Measurements from ENCODE around the gene BANK1. TPM values are rescaled to one million over a fixed set of nuclear protein-coding genes. Genes with fewer than 3 reads are reported as not detected.

The BANK1 gene
- total RNA-seq, 1 experiment from 2014 or later, result 1.1 TPM

DNA sequence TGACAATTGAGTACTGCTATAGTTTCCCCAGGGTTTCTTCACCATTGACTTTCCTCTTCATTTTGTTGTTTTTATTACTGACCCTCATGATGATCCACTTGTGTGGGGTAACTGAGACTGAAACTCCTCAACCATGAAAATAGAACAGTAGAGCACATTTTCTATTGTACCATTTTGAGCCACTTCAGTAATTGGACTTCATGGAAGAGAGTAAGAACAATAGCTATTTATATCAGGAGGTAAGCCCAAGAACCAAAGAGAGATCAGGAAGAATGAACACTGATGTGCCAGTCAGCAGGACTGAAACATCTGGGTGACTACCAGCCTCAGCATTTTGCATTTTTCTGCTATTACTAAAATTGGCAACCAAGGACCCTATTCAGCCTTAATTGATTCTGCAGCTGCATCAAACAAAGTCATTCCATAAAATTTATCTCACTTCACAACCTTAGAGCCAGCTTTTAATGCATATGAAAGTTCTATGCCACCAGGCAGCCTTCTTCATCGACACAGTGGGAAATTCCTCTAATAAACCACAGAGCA is 151.4 kb downstream of the BANK1 start:
- no peak overlapping the region for H3K27ac ChIP-seq (ENCODE audit: insufficient read length, low read depth, low read length)
- no peaks in the 10 kb centered on the region for H3K79me1 ChIP-seq (ENCODE audit: insufficient read depth, low read depth, low read length, poor library complexity, severe bottlenecking)
- no peaks in the 10 kb centered on the region for H3K9me3 ChIP-seq (ENCODE audit: control insufficient read depth, low read depth, low read length)
- H4K91ac ChIP-seq (ENCODE audit: insufficient read length, low read depth, low read length), result no peak overlapping the region
- no peak overlapping the region for H3K18ac ChIP-seq (ENCODE audit: insufficient read length, low read depth, low read length)
- no peaks in the 10 kb centered on the region for H4K20me1 ChIP-seq (ENCODE audit: control insufficient read depth, insufficient read depth, insufficient read length)
- H3K9ac ChIP-seq (ENCODE audit: extremely low read depth, insufficient read length, low read length), result no peak overlapping the region
- H2BK20ac ChIP-seq (ENCODE audit: low read depth, low read length, poor library complexity, severe bottlenecking), result no peak overlapping the region
- Mint-ChIP-seq H3K4me1 (peaks cover 19 to 24% of the 10 kb centered on the region in 2 experiments), H3K27me3 (ENCODE audit: low read depth) (no peaks in the 10 kb centered on the region), H3K9me3 (peaks cover 0 to 7% of the 10 kb centered on the region in 2 experiments; a peak in 3 of 5 replicates), H3K36me3 (ENCODE audit: insufficient read depth in 1 of 3, low read depth in 3 of 3) (peaks cover 0 to 4% (median 2%) of the 10 kb centered on the region in 3 experiments; a peak in 1 of 7 replicates), H3K4me3 (no peak overlapping the region), H3K27ac (no peak overlapping the region)
- no peak overlapping the region for H3K14ac ChIP-seq (ENCODE audit: insufficient read depth, low read length)
- H3K23ac ChIP-seq (ENCODE audit: insufficient read length, low read depth, low read length), result no peak overlapping the region
- H2BK120ac ChIP-seq (ENCODE audit: low read depth, low read length, poor library complexity, severe bottlenecking), result no peak overlapping the region
- no peak overlapping the region for H4K5ac ChIP-seq (ENCODE audit: insufficient read length, low read depth, low read length)
- H2BK5ac ChIP-seq (ENCODE audit: insufficient read length, low read length), result no peak overlapping the region
- WGBS (ENCODE audit: extremely low coverage, insufficient read length, low lambda C conversion rate), result no CpG with 5 or more reads among the region's 1 CpG
- no peaks in the 10 kb centered on the region for H3K79me2 ChIP-seq (ENCODE audit: insufficient read depth, low read length)
- no peak overlapping the region for H4K8ac ChIP-seq (replicated peaks; ENCODE audit: insufficient read length, low read depth, low read length)
- TF ChIP-seq, protein P1, sequence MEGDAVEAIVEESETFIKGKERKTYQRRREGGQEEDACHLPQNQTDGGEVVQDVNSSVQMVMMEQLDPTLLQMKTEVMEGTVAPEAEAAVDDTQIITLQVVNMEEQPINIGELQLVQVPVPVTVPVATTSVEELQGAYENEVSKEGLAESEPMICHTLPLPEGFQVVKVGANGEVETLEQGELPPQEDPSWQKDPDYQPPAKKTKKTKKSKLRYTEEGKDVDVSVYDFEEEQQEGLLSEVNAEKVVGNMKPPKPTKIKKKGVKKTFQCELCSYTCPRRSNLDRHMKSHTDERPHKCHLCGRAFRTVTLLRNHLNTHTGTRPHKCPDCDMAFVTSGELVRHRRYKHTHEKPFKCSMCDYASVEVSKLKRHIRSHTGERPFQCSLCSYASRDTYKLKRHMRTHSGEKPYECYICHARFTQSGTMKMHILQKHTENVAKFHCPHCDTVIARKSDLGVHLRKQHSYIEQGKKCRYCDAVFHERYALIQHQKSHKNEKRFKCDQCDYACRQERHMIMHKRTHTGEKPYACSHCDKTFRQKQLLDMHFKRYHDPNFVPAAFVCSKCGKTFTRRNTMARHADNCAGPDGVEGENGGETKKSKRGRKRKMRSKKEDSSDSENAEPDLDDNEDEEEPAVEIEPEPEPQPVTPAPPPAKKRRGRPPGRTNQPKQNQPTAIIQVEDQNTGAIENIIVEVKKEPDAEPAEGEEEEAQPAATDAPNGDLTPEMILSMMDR (conservative IDR thresholded peaks at IDR 0.05), result no peak
- no peak for DNase-seq
- H3K4me2 ChIP-seq (ENCODE audit: insufficient read depth, insufficient read length, low read length), result no peak overlapping the region
- H2BK15ac ChIP-seq (ENCODE audit: low read depth, low read length), result no peak overlapping the region
- H3K23me2 ChIP-seq (ENCODE audit: insufficient read length, low read depth, low read length, poor library complexity, severe bottlenecking), result no peaks in the 10 kb centered on the region
- H3K4me1 ChIP-seq (ENCODE audit: insufficient read depth, low read length), result peaks cover 6% of the 10 kb centered on the region; the same call in 1 of the 2 replicates
- no peak overlapping the region for H2AK5ac ChIP-seq (ENCODE audit: insufficient read length, low read length)
- no peak overlapping the region for H3T11ph ChIP-seq (ENCODE audit: low read length)
- no peak overlapping the region for H3K4ac ChIP-seq (ENCODE audit: low read depth, low read length)
- no peaks in the 10 kb centered on the region for H3K27me3 ChIP-seq (ENCODE audit: insufficient read depth, low read length)
- H2AFZ ChIP-seq (ENCODE audit: low read length), result no peak overlapping the region
- H3K56ac ChIP-seq (ENCODE audit: insufficient read length, low read depth, low read length), result no peak overlapping the region
- H2BK12ac ChIP-seq (ENCODE audit: insufficient read length, low read depth, low read length), result no peak overlapping the region

Data from H9 (cell line).